CD4-positive, alpha-beta T cell (primary cell): Measurements from ENCODE around the gene BCLAF1. TPM values are rescaled to one million over a fixed set of nuclear protein-coding genes. Genes with fewer than 3 reads are reported as not detected.
A peak's percentile ranks its signal among the peaks of the same experiment; 100 is the strongest.

Experiments used
- ATAC-seq: fragments of 200-7000 bp; cut with Tn5 transposase; one replicate; pipeline ENCODE4 v1.10.0; 2022; ENCODE audit warnings: mild to moderate bottlenecking; ENCODE audit not compliant: poor library complexity
- CTCF ChIA-PET: fragments of 350-600 bp; sonication (Branson Sonifier 250); formaldehyde crosslinking; loops from one replicate; lab custom pipeline; 2021; ENCODE audit warnings: antibody characterized with exemption, inconsistent platforms; lab: Charles Lee
- POLR2A ChIA-PET: fragments of 350-600 bp; sonication (Branson Sonifier 250); formaldehyde crosslinking; loops from one replicate; lab custom pipeline; 2021; ENCODE audit warnings: antibody characterized with exemption, inconsistent platforms; lab: Charles Lee
- DNase-seq, 14 experiments: peaks; one replicate each; pipeline ENCODE4 v3.0.0-alpha.2; 2013 to 2020; ENCODE audit warnings: mixed read lengths in 2 of 14
- H3K27ac ChIP-seq, 2 donors: one replicate each; pipeline versions ENCODE4 v1.5.1 to v1.7.0; 2013; ENCODE audit warnings: low read length in 2 of 2, low read depth in 1 of 2, mild to moderate bottlenecking in 1 of 2
- H3K27me3 ChIP-seq, 2 experiments: 1 replicate in 1 of 2; 2 replicates in 1 of 2; pipeline versions ENCODE4 v1.6.1 to v1.7.0; 2013; ENCODE audit warnings: low read length in 2 of 2, control low read depth in 1 of 2, mild to moderate bottlenecking in 1 of 2, moderate library complexity in 1 of 2; ENCODE audit not compliant: insufficient read depth in 2 of 2, control insufficient read depth in 1 of 2
- H3K36me3 ChIP-seq: one replicate; pipeline ENCODE4 v1.6.1; 2013; ENCODE audit warnings: low read length, control low read depth; ENCODE audit not compliant: insufficient read depth
- H3K4me1 ChIP-seq: one replicate; pipeline ENCODE4 v1.6.1; 2013; ENCODE audit warnings: low read length, control low read depth; ENCODE audit not compliant: insufficient read depth
- H3K4me3 ChIP-seq: one replicate; pipeline ENCODE4 v1.5.1; 2013; ENCODE audit warnings: mild to moderate bottlenecking, low read length, moderate library complexity
- H3K9me3 ChIP-seq, 2 experiments: 1 replicate in 1 of 2; 2 replicates in 1 of 2; pipeline versions ENCODE4 v1.6.1 to v1.7.0; 2013; ENCODE audit warnings: low read length in 2 of 2, mild to moderate bottlenecking in 2 of 2, control low read depth in 1 of 2, moderate library complexity in 1 of 2; ENCODE audit not compliant: control insufficient read depth in 1 of 2, insufficient read depth in 1 of 2
- H3K27ac Mint-ChIP-seq: one replicate; pipeline ENCODE4 v1.8.0; 2020; ENCODE audit warnings: mixed read lengths
- H3K27me3 Mint-ChIP-seq: one replicate; pipeline ENCODE4 v1.8.0; 2021; ENCODE audit warnings: mixed read lengths
- H3K36me3 Mint-ChIP-seq: one replicate; pipeline ENCODE4 v1.8.0; 2021; ENCODE audit warnings: low read depth, mixed read lengths
- H3K4me1 Mint-ChIP-seq: one replicate; pipeline ENCODE4 v1.8.0; 2021; ENCODE audit warnings: low read depth, mixed read lengths
- H3K4me3 Mint-ChIP-seq: one replicate; pipeline ENCODE4 v1.8.0; 2020; ENCODE audit warnings: mild to moderate bottlenecking, mixed read lengths
- H3K9me3 Mint-ChIP-seq: one replicate; pipeline ENCODE4 v1.8.0; 2020; ENCODE audit warnings: mixed read lengths
- CTCF ChIP-seq: fragments of 200-600 bp; IDR thresholded peaks from one replicate; pipeline ENCODE4 v1.8.0; 2022; ENCODE audit warnings: antibody characterized with exemption, mild to moderate bottlenecking
- intact Hi-C, 2 experiments: fragments of 100-400 bp; cut with DNase I in 1 of 2; cut with micrococcal nuclease in 1 of 2; formaldehyde crosslinking; loops; one replicate each; pipeline versions ENCODE4 v1.15.1 to v1.9.0; 2023 to 2025; cut with DNase I, micrococcal nuclease
- total RNA-seq, 174 experiments: library from RNA in 2 of 174; stranded (reverse) in 2 of 174; gene quantifications; one replicate each; pipeline ENCODE4 v1.2.3 and lab custom pipeline; 2021 to 2026

The BCLAF1 gene
- total RNA-seq, 2 experiments from 2014 or later = 484 to 501 TPM

GRCh38 chr6:136290410-136291010 is 864 bp upstream of the BCLAF1 start:
- Histone ChIP-seq H3K36me3 (peaks cover 2% of the 10 kb centered on the region), H3K4me1 (peaks cover 47% of the 10 kb centered on the region), H3K27ac (peak overlapping the region; percentile 100), H3K9me3 (no peaks in the 10 kb centered on the region), H3K4me3 (peak overlapping the region; percentile 88), H3K27me3 (no peaks in the 10 kb centered on the region)
- POLR2A ChIA-PET = interaction anchor here (0.6 to 6.9 kb wide), 47 partner anchors 8 to 1577 kb away, joined by 3 to 208 read pairs (median 7); partner anchors contain the start of genes AHI1, HBS1L, MAP3K5 and MTFR2
- ATAC-seq (peak; percentile 51), DNase-seq (peak; percentile 67 to 98 (median 80))
- TF ChIP-seq CTCF = peak; percentile 3
- intact Hi-C loops = loop anchor here in 1 of 2 experiments (2.0 kb wide), 1 partner anchor 794 kb away; the partner anchor contains the start of gene AHI1
- peak overlapping the region; percentile 99 for H3K27ac Mint-ChIP-seq
- H3K27me3 Mint-ChIP-seq = peaks cover 3% of the 10 kb centered on the region
- peaks cover 39% of the 10 kb centered on the region for H3K4me1 Mint-ChIP-seq
- H3K9me3 Mint-ChIP-seq = no peaks in the 10 kb centered on the region
- CTCF ChIA-PET = interaction anchor here (1.4 to 2.9 kb wide), 4 partner anchors 26 to 793 kb away, joined by 5 to 14 read pairs (median 6); partner anchors contain the start of genes AHI1 and MTFR2
- peak overlapping the region; percentile 97 for H3K4me3 Mint-ChIP-seq
- H3K36me3 Mint-ChIP-seq = peaks cover 36% of the 10 kb centered on the region

GRCh38 chr6:136289327-136289578 is 393 bp downstream of the BCLAF1 start:
- peaks cover 48% of the 10 kb centered on the region for H3K36me3 Mint-ChIP-seq
- Histone ChIP-seq H3K27me3 (no peaks in the 10 kb centered on the region), H3K4me3 (peak overlapping the region; percentile 88), H3K36me3 (peaks cover 3% of the 10 kb centered on the region), H3K27ac (peak overlapping the region; percentile 100), H3K4me1 (peaks cover 55% of the 10 kb centered on the region), H3K9me3 (no peaks in the 10 kb centered on the region)
- peak overlapping the region; percentile 97 for H3K4me3 Mint-ChIP-seq
- no peak for TF ChIP-seq CTCF
- ATAC-seq (peak; percentile 45), DNase-seq (peak; percentile 87 to 97 (median 92))
- intact Hi-C loops = loop anchor here (2.0 to 10.0 kb wide), 5 partner anchors 14 to 792 kb away; partner anchors contain the start of genes MAP3K5 (in 2 of the 2), AHI1 (in 1 of the 2) and PEX7 (in 1 of the 2)
- H3K4me1 Mint-ChIP-seq = peaks cover 52% of the 10 kb centered on the region
- CTCF ChIA-PET = interaction anchor here (1.4 to 2.9 kb wide), 3 partner anchors 28 to 791 kb away, joined by 5 to 14 read pairs (median 6); partner anchors contain the start of gene AHI1
- POLR2A ChIA-PET = interaction anchor here (0.6 to 6.9 kb wide), 40 partner anchors 9 to 1770 kb away, joined by 3 to 208 read pairs (median 8); partner anchors contain the start of genes AHI1, HBS1L, MAP3K5 and MTFR2
- H3K9me3 Mint-ChIP-seq = no peaks in the 10 kb centered on the region
- H3K27ac Mint-ChIP-seq = peak overlapping the region; percentile 99
- H3K27me3 Mint-ChIP-seq = peaks cover 3% of the 10 kb centered on the region

GRCh38 chr6:136288566-136289326 is 900 bp downstream of the BCLAF1 start:
- TF ChIP-seq CTCF = peak; percentile 12
- no peaks in the 10 kb centered on the region for H3K9me3 ChIP-seq
- H3K27me3 Mint-ChIP-seq = peaks cover 3% of the 10 kb centered on the region
- H3K27me3 ChIP-seq = no peaks in the 10 kb centered on the region
- peaks cover 3% of the 10 kb centered on the region for H3K36me3 ChIP-seq
- peak overlapping the region; percentile 88 for H3K4me3 ChIP-seq
- peak overlapping the region; percentile 100 for H3K27ac ChIP-seq
- DNase-seq (peak; percentile 78 to 99 (median 86)), ATAC-seq (peak; percentile 57)
- intact Hi-C loops = loop anchor here (1.0 to 10.0 kb wide), 8 partner anchors 8 to 791 kb away; partner anchors contain the start of genes MAP3K5 (in 2 of the 2), AHI1 (in 1 of the 2), MTFR2 (in 1 of the 2) and PEX7 (in 1 of the 2)
- peaks cover 57% of the 10 kb centered on the region for H3K4me1 Mint-ChIP-seq
- H3K27ac Mint-ChIP-seq = peak overlapping the region; percentile 99
- ChIA-PET CTCF (interaction anchor here (1.6 to 4.0 kb wide), 3 partner anchors 28 to 63 kb away, joined by 6 to 26 read pairs (median 14); no protein-coding TSS in a partner anchor), POLR2A (interaction anchor here (0.6 to 6.9 kb wide), 33 partner anchors 8 to 1579 kb away, joined by 3 to 208 read pairs (median 12); partner anchors contain the start of genes AHI1, HBS1L, MAP3K5 and MTFR2)
- peaks cover 51% of the 10 kb centered on the region for H3K36me3 Mint-ChIP-seq
- H3K9me3 Mint-ChIP-seq = no peaks in the 10 kb centered on the region
- H3K4me3 Mint-ChIP-seq = peak overlapping the region; percentile 97
- peaks cover 55% of the 10 kb centered on the region for H3K4me1 ChIP-seq
